Measurements from ENCODE around the gene SURF2. TPM values are rescaled to one million over a fixed set of nuclear protein-coding genes. Genes with fewer than 3 reads are reported as not detected.

The SURF2 gene
- total RNA-seq, 1 donor: 9.0 TPM

- peaks cover 50% of the 10 kb centered on the region for H3K4me1 ChIP-seq (ENCODE audit: insufficient read depth, low read length)
- no peaks in the 10 kb centered on the region for H3K9me3 ChIP-seq (ENCODE audit: low read depth, low read length)
- H3K4me3 ChIP-seq (ENCODE audit: low read length): no peak overlapping the region
- H3K27me3 ChIP-seq (ENCODE audit: insufficient read depth, low read length): no peaks in the 10 kb centered on the region
Observed at GRCh38 chr9:133345596-133345995, 10.8 kb upstream of the SURF2 start.

DNA sequence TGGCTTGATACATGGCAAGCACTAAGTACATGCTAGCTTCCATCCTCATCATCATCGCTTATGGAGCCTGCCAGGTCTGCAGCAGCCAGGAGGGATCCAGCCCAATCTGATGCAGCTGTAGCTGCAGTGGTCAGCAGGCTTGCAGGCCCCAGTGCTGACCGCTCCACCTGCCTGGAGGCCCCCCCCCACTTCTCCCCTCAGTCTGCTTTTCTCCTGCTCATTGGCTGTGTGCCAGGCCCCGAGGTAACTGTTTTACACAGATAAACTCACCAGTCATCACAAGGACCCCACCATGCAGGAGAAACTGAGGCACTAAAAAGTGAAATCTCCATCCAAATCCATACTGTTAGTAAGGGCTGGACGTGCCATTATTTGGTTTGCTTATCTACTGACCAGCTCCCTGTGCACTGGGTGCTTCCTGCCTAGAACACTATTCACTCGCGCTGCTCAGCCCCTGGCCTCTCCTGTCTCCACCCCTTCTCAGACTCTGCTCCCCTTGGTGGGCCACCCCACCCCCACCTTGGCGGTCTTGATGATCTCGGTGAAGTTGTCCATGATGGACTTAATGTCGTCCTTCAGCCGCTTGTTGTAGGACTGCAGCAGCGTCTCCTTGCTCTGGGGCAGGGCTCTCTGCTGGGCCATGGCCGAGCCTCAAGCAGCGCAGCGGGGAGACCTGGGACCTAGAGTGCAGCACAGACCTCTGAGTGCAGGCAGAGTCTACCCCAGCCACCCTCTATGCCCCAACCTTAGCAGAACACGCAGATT is 10.1 kb upstream of the SURF2 start:
- H3K4me3 ChIP-seq (ENCODE audit: low read length): no peak overlapping the region
- H3K27me3 ChIP-seq (ENCODE audit: insufficient read depth, low read length): no peaks in the 10 kb centered on the region
- H3K4me1 ChIP-seq (ENCODE audit: insufficient read depth, low read length): peaks cover 43% of the 10 kb centered on the region
- no peaks in the 10 kb centered on the region for H3K9me3 ChIP-seq (ENCODE audit: low read depth, low read length)

DNA sequence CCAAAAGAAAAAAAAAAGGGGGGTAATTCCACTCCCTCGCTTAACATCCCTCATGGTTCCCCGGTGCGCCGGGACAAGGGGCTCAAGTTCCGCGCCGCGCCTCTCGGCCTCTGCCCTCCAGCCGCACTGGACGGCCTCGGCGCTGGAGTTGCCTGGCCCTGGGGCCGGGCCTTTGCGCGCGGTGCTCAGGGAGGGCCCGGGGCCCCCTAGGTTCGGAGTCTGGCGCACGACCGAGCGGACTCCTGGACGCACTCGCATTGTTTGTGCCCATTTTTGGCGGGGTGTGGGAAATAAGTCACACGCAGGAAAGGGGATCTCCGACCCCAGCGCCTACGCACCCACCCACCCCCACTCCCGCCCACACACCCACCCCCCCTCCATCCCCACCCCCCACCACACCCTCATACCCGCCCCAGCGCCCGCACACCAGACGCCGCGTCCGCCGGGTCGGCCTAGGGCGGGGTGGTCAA is 8.8 kb upstream of the SURF2 start:
- Histone ChIP-seq H3K4me1 (ENCODE audit: insufficient read depth, low read length) (peaks cover 30% of the 10 kb centered on the region), H3K27me3 (ENCODE audit: insufficient read depth, low read length) (no peaks in the 10 kb centered on the region), H3K4me3 (ENCODE audit: low read length) (peak overlapping the region; percentile 99), H3K9me3 (ENCODE audit: low read depth, low read length) (no peaks in the 10 kb centered on the region)

DNA sequence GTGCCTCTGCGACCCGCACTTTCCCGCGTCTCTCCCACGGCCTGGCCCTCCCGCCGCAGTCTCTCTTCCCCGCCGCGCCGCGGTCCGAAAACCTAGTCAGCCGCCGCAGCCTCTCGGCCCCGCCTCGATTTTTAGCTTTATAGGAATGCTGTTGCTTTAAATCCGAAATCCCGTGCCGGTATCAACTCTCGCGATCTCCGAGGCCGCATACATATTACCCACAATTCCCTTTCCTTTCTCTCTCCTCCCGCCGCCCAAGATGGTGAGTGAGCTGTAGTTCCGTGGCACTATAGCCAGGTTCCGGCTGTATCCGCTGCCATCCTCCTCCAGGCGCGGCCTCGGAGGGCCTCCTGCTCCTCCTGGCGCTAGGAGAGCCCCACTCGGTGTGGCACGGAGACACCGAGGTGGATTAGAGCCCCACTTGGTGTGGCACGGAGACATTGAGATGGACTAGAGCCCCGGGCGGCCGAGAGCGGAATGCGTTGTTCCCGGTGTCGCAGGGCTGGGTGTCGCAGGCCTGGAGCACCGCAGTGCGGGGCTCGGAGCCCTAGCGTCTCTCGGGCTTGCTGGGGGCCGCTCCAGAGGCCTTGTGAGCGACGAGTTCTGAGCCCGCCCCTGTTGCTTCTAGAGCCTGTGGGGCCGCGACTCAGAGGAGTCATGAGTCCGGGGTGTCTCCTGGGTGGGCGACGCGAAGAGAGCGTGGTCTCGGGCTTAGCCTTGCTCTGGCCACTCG is 8.2 kb upstream of the SURF2 start, which contains the start of the genes MED22 and RPL7A:
Gene MED22 (minus strand): TSS at position 147 of the 733 bp plus-strand sequence. CDS start 1,469 bp downstream, outside the sequence.
Gene RPL7A (plus strand): TSS at position 234 of the 733 bp plus-strand sequence. CDS start 26 bp downstream, at position 260.
- Histone ChIP-seq H3K27me3 (ENCODE audit: insufficient read depth, low read length) (no peaks in the 10 kb centered on the region), H3K9me3 (ENCODE audit: low read depth, low read length) (no peaks in the 10 kb centered on the region), H3K4me3 (ENCODE audit: low read length) (peak within 1 kb of the TSS; percentile 99), H3K4me1 (ENCODE audit: insufficient read depth, low read length) (peaks cover 27% of the 10 kb centered on the region)

DNA sequence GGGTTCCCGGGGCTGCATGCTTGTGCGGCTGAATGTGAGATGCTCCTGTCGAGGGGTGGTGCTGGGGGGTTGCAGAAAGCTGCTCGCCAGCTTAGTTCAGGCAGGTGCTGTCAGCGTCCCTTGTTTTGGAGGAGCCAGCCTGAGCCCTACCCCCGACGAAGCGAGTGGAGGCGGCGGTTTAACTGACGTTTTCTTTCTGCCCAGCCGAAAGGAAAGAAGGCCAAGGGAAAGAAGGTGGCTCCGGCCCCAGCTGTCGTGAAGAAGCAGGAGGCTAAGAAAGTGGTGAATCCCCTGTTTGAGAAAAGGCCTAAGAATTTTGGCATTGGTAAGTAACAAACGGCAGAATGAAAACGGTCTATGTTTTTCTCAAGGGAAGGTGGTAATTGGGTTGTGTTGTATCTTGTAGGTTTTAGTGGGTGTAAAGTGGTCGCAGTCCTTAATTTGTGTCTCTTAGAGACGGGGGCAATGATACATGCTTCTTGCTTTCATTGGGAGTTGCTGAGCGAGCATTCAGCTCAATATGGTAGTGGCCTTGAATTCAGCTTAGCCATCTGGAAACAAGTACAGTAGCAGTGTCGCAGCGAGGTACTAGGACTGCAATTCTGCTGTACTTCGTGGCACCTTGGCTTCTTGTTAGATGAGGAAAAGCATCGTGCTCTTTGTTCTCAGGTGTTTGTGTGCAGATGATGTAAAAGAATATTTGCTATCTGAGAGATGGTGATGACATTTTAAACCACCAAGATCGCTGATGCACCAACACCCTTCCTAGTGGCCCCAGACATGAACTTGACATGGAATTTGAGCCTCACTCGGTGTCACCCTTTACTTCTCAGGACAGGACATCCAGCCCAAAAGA is 7.4 kb upstream of the SURF2 start:
- H3K4me1 ChIP-seq (ENCODE audit: insufficient read depth, low read length): peaks cover 27% of the 10 kb centered on the region
- H3K4me3 ChIP-seq (ENCODE audit: low read length): peak overlapping the region; percentile 99
- no peaks in the 10 kb centered on the region for H3K27me3 ChIP-seq (ENCODE audit: insufficient read depth, low read length)
- H3K9me3 ChIP-seq (ENCODE audit: low read depth, low read length): no peaks in the 10 kb centered on the region

- no peak overlapping the region for H3K4me3 ChIP-seq (ENCODE audit: low read length)
- H3K9me3 ChIP-seq (ENCODE audit: low read depth, low read length): no peaks in the 10 kb centered on the region
- peaks cover 32% of the 10 kb centered on the region for H3K4me1 ChIP-seq (ENCODE audit: insufficient read depth, low read length)
- H3K27me3 ChIP-seq (ENCODE audit: insufficient read depth, low read length): no peaks in the 10 kb centered on the region
Observed at GRCh38 chr9:133349965-133350616, 6.3 kb upstream of the SURF2 start.

- Histone ChIP-seq H3K4me1 (ENCODE audit: insufficient read depth, low read length) (peaks cover 33% of the 10 kb centered on the region), H3K4me3 (ENCODE audit: low read length) (no peak overlapping the region), H3K27me3 (ENCODE audit: insufficient read depth, low read length) (no peaks in the 10 kb centered on the region), H3K9me3 (ENCODE audit: low read depth, low read length) (no peaks in the 10 kb centered on the region)
Observed at GRCh38 chr9:133351526-133351907, 4.8 kb upstream of the SURF2 start.

DNA sequence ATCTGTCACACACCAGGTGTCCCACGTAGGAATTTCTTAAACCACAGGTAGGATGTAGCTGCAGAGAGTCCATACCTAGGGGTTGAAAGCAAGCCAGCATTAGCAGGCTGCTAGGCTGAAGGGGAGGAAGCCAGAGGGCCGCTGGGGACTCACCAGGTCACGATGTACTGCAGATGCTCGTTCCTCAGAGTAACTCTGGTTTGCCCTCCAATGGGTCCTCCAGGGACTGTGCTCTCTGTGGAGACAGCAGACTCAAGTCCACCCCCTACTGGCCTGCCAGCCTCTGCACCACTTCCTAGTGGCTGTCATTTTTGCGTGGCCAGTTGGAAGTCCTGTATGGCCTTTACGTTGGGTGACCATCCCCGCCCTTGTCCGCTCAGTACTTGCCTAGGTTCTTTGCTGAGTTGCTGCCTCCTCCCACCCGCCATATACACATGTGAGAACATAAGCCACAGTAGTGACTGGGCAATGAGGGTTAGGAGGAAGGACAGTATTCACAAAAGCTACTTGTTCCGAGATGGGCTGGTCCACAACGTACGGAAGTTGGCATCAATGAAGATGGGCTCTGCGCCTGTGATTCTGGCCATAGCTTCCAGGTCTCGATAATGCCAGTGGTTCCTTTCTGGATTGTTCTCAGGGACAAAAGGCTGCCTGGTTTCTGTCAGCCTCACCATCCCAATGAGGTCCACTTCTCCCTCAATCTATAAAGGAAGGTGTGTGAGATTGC is 4.3 kb upstream of the SURF2 start:
- peaks cover 31% of the 10 kb centered on the region for H3K4me1 ChIP-seq (ENCODE audit: insufficient read depth, low read length)
- no peak overlapping the region for H3K4me3 ChIP-seq (ENCODE audit: low read length)
- H3K27me3 ChIP-seq (ENCODE audit: insufficient read depth, low read length): no peaks in the 10 kb centered on the region
- no peaks in the 10 kb centered on the region for H3K9me3 ChIP-seq (ENCODE audit: low read depth, low read length)

- Histone ChIP-seq H3K9me3 (ENCODE audit: low read depth, low read length) (no peaks in the 10 kb centered on the region), H3K4me1 (ENCODE audit: insufficient read depth, low read length) (peaks cover 35% of the 10 kb centered on the region), H3K4me3 (ENCODE audit: low read length) (no peak overlapping the region), H3K27me3 (ENCODE audit: insufficient read depth, low read length) (no peaks in the 10 kb centered on the region)
Observed at GRCh38 chr9:133352635-133353340, 3.6 kb upstream of the SURF2 start.

GRCh38 chr9:133353548-133353947 is 2.8 kb upstream of the SURF2 start:
- H3K9me3 ChIP-seq (ENCODE audit: low read depth, low read length): no peaks in the 10 kb centered on the region
- peaks cover 38% of the 10 kb centered on the region for H3K4me1 ChIP-seq (ENCODE audit: insufficient read depth, low read length)
- no peak overlapping the region for H3K4me3 ChIP-seq (ENCODE audit: low read length)
- H3K27me3 ChIP-seq (ENCODE audit: insufficient read depth, low read length): no peaks in the 10 kb centered on the region

DNA sequence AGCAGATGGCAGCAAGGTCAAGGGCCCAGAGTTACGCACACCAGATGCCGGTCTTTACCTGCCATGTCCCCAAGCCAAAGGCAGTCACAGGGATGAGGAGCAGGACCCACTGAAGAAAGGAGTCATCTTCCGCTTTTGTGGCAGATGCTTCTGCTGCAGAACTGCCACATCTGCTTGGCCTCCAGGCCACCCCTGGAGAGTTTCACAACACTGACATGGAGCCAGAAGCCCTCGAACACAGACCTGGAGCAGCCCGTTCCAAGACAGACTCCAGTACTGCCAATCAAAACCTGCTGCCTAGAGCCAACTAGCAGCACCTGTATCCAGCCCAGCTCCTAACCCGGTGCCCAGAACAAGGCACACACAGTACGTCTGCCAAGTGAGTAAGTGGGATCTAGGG is 1.6 kb upstream of the SURF2 start:
- Histone ChIP-seq H3K4me3 (ENCODE audit: low read length) (no peak overlapping the region), H3K4me1 (ENCODE audit: insufficient read depth, low read length) (peaks cover 27% of the 10 kb centered on the region), H3K9me3 (ENCODE audit: low read depth, low read length) (no peaks in the 10 kb centered on the region), H3K27me3 (ENCODE audit: insufficient read depth, low read length) (no peaks in the 10 kb centered on the region)

- Histone ChIP-seq H3K9me3 (ENCODE audit: low read depth, low read length) (no peaks in the 10 kb centered on the region), H3K4me3 (ENCODE audit: low read length) (peak overlapping the region; percentile 68), H3K4me1 (ENCODE audit: insufficient read depth, low read length) (peaks cover 27% of the 10 kb centered on the region), H3K27me3 (ENCODE audit: insufficient read depth, low read length) (no peaks in the 10 kb centered on the region)
Observed at GRCh38 chr9:133355881-133356357, 431 bp upstream of the SURF2 start.

DNA sequence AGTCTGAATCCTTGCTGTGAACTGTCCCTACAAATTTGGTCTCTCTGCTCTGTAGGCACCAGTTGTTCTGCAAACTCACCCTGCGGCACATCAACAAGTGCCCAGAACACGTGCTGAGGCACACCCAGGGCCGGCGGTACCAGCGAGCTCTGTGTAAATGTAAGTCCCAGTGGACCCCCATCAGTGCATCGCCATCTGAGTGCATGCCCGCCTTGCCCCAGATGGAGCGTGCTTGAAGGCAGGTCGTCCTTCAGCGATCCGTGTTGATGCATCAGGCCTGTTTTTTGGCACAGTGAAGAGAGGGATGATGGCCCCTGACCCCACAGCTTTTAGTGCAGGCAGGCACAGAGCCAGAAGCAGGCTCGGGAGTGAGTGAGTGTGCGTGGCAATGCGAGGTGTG is 1.3 kb downstream of the SURF2 start:
- H3K27me3 ChIP-seq (ENCODE audit: insufficient read depth, low read length): no peaks in the 10 kb centered on the region
- H3K4me3 ChIP-seq (ENCODE audit: low read length): no peak overlapping the region
- no peaks in the 10 kb centered on the region for H3K9me3 ChIP-seq (ENCODE audit: low read depth, low read length)
- H3K4me1 ChIP-seq (ENCODE audit: insufficient read depth, low read length): peaks cover 27% of the 10 kb centered on the region
